Adrenal gland (tissue), 5 donors: Measurements from ENCODE around the gene DPH1.
"Not testable (repeated sequence)": the region's sequence is repeated elsewhere in the genome, so short reads cannot be mapped to it uniquely, and the experiment has no call there.

Experiments
- POLR2A ChIP-seq, 2 donors: fragments of 450-650 bp; IDR thresholded peaks; one replicate each; pipeline ENCODE4 v1.6.1; 2017; ENCODE audit warnings: antibody characterized with exemption in 2 of 2, mild to moderate bottlenecking in 2 of 2, moderate library complexity in 1 of 2
- TF ChIP-seq, protein P1 (sequence below), 6 experiments: fragments of 450-650 bp in 4 of 6; fragments of 200-600 bp in 2 of 6; sonication (generic) in 1 of 6; IDR thresholded peaks; 1 replicate in 5 of 6; 2 replicates in 1 of 6; pipeline versions ENCODE4 v1.5.1 to v1.8.0; 2016 to 2021; ENCODE audit warnings: antibody characterized with exemption in 6 of 6, mild to moderate bottlenecking in 2 of 6, moderate library complexity in 1 of 6
- donor health status: DM: no; HTN: no; CAD: no.

DNA sequence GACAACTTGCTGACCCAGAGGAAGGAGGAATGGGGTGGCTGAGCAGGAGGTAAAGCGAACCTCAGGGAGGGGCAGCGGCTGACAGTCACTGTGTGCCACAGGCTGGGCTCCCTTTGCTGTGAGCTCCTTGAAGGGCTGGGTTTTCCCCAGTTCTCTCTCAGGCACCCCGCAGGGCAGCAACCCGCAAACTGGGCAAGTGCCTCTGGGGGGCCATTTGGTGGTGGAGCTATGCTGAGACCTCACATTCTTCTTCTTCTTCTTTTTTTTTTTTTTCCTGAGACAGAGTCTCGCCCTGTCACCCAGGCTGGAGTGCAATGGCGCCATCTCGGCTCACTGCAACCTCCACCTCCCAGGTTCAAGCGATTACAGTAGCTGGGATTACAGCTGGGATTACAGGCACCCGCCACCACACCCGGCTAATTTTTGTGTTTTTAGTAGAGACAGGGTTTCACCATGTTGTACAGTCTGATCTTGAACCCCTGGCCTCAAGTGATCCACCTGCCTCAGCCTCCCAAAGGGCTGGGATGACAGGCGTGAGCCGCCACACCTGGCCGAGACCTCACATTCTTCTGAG, 47.1 kb upstream of the DPH1 start:
- TF ChIP-seq, protein P1, sequence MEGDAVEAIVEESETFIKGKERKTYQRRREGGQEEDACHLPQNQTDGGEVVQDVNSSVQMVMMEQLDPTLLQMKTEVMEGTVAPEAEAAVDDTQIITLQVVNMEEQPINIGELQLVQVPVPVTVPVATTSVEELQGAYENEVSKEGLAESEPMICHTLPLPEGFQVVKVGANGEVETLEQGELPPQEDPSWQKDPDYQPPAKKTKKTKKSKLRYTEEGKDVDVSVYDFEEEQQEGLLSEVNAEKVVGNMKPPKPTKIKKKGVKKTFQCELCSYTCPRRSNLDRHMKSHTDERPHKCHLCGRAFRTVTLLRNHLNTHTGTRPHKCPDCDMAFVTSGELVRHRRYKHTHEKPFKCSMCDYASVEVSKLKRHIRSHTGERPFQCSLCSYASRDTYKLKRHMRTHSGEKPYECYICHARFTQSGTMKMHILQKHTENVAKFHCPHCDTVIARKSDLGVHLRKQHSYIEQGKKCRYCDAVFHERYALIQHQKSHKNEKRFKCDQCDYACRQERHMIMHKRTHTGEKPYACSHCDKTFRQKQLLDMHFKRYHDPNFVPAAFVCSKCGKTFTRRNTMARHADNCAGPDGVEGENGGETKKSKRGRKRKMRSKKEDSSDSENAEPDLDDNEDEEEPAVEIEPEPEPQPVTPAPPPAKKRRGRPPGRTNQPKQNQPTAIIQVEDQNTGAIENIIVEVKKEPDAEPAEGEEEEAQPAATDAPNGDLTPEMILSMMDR (IDR thresholded peaks at IDR 0.05), result not testable (repeated sequence)
- TF ChIP-seq POLR2A (IDR thresholded peaks at IDR 0.05), result not testable (repeated sequence)
